ENCODE data around the gene PLPP6. TPM values are rescaled to one million over a fixed set of nuclear protein-coding genes. Genes with fewer than 3 reads are reported as not detected.

The PLPP6 gene
- total RNA-seq, 1 donor from 2014 or later: 4.2 TPM

GRCh38 chr9:4678679-4679267 is 16.7 kb downstream of the PLPP6 start:
- no peak for DNase-seq (ENCODE audit: low read depth)
- TF ChIP-seq, protein P1, sequence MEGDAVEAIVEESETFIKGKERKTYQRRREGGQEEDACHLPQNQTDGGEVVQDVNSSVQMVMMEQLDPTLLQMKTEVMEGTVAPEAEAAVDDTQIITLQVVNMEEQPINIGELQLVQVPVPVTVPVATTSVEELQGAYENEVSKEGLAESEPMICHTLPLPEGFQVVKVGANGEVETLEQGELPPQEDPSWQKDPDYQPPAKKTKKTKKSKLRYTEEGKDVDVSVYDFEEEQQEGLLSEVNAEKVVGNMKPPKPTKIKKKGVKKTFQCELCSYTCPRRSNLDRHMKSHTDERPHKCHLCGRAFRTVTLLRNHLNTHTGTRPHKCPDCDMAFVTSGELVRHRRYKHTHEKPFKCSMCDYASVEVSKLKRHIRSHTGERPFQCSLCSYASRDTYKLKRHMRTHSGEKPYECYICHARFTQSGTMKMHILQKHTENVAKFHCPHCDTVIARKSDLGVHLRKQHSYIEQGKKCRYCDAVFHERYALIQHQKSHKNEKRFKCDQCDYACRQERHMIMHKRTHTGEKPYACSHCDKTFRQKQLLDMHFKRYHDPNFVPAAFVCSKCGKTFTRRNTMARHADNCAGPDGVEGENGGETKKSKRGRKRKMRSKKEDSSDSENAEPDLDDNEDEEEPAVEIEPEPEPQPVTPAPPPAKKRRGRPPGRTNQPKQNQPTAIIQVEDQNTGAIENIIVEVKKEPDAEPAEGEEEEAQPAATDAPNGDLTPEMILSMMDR (conservative IDR thresholded peaks at IDR 0.05; ENCODE audit: low read depth, low read length): no peak
- peak overlapping the region; percentile 93 for H3K4me3 ChIP-seq (ENCODE audit: low read depth, low read length)

DNA sequence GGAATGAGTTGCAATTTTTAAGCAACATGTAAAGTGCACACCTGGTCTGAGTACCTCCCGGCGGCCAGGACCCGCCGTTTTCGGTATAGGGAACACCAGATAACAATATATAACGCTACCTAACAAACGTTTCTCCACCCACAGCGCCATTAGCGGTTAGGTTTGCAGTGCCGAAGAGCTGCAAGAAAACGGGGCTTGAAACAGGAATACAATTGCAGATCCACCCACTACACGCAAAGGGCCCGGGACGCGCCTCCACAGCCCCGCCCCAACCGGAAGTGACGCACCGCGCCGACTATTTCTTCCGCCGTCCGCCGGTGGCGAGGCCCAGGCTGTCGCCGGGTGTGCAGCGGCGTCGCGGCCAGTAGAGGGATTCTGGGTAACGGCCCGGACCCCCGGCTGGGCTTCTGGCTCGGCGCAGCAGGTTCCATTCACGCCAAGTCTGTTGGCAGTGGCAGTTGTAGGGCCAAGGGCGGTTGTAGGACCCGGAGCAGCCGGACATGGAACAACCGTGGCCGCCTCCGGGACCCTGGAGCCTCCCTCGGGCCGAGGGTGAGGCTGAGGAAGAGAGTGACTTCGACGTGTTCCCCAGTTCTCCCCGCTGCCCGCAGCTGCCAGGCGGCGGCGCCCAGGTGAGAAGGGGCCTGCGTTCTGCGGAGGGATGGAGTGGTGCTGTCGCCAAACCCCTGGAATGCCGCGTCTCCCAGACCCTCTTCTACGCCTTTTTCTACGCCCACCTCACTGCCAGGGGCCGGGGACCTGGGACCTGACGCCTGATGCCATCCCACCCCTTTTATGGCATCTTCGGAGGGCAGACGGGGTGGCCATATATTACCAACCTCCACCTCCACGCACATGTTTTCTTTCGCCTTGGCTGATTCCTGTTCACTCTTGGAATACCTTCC is 17.4 kb downstream of the PLPP6 start, which contains the start of gene CDC37L1:
TSS of gene CDC37L1 (plus strand) at position 302 of the 905 bp plus-strand sequence. CDS start at position 501, 199 bp downstream.
- peak within 1 kb of the TSS; percentile 93 for H3K4me3 ChIP-seq (ENCODE audit: low read depth, low read length)
- TF ChIP-seq, protein P1 (conservative IDR thresholded peaks at IDR 0.05; ENCODE audit: low read depth, low read length): peak; percentile 47
- DNase-seq (ENCODE audit: low read depth): peak; percentile 67

- no peak for DNase-seq (ENCODE audit: low read depth)
- peak overlapping the region; percentile 93 for H3K4me3 ChIP-seq (ENCODE audit: low read depth, low read length)
- TF ChIP-seq, protein P1 (conservative IDR thresholded peaks at IDR 0.05; ENCODE audit: low read depth, low read length): no peak
Measured at GRCh38 chr9:4680173-4680525, 18.1 kb downstream of the PLPP6 start.

DNA sequence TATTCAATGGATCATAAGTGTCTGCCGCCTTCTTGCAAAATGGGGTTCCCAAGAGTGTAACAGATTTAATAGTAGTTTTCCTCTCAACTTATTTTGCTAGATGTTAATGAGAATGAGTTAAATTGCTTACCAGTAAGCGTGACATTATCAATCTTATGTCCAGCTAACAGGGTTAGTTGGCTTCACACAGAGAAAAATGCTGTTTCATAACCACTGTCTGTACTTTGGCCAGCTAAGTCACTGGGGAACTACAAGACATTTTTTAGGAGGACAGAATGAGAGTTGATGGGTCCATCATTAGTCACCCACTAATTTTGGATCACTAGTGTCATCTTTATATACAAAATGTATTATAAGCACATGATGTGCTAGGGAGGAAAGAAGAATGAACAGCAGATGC is 18.7 kb downstream of the PLPP6 start:
- H3K4me3 ChIP-seq (ENCODE audit: low read depth, low read length): peak overlapping the region; percentile 93
- DNase-seq (ENCODE audit: low read depth): no peak
- TF ChIP-seq, protein P1 (conservative IDR thresholded peaks at IDR 0.05; ENCODE audit: low read depth, low read length): no peak

GRCh38 chr9:4684820-4685219 is 22.7 kb downstream of the PLPP6 start:
- TF ChIP-seq, protein P1 (conservative IDR thresholded peaks at IDR 0.05; ENCODE audit: low read depth, low read length): no peak
- H3K4me3 ChIP-seq (ENCODE audit: low read depth, low read length): no peak overlapping the region
- no peak for DNase-seq (ENCODE audit: low read depth)

- TF ChIP-seq, protein P1 (conservative IDR thresholded peaks at IDR 0.05; ENCODE audit: low read depth, low read length): no peak
- DNase-seq (ENCODE audit: low read depth): no peak
- H3K4me3 ChIP-seq (ENCODE audit: low read depth, low read length): no peak overlapping the region
Measured at GRCh38 chr9:4686112-4686511, 24.0 kb downstream of the PLPP6 start.

Measured in epithelial cell of proximal tubule (primary cell).